ENCODE measurements around the gene CBX7. TPM values are rescaled to one million over a fixed set of nuclear protein-coding genes. Genes with fewer than 3 reads are reported as not detected.
A peak's percentile ranks its signal among the peaks of the same experiment; 100 is the strongest.

CBX7 gene
- polyA plus RNA-seq, 1 experiment, result 2.2 TPM

- DNase-seq (ENCODE audit: low read depth, low spot score), result no peak
- POLR2A ChIA-PET, result no interaction called here
- Histone ChIP-seq H3K27ac (ENCODE audit: low read depth, low read length) (no peak overlapping the region), H3K27me3 (ENCODE audit: control insufficient read depth, insufficient read depth, low read length) (peaks cover 24% of the 10 kb centered on the region), H3K4me3 (ENCODE audit: low read depth, low read length) (no peak overlapping the region), H3K9me3 (ENCODE audit: control insufficient read depth, insufficient read depth, low read length) (no peaks in the 10 kb centered on the region)
- TF ChIP-seq CTCF (IDR thresholded peaks at IDR 0.05; ENCODE audit: low read depth, low read length), result no peak
- CTCF ChIA-PET, result no interaction called here
Measured at GRCh38 chr22:39089928-39090327, 62.6 kb downstream of the CBX7 start.

- H3K27me3 ChIP-seq (ENCODE audit: control insufficient read depth, insufficient read depth, low read length), result peaks cover 24% of the 10 kb centered on the region
- ChIA-PET POLR2A (no interaction called here), CTCF (no interaction called here)
- no peaks in the 10 kb centered on the region for H3K9me3 ChIP-seq (ENCODE audit: control insufficient read depth, insufficient read depth, low read length)
- no peak for DNase-seq (ENCODE audit: low read depth, low spot score)
- H3K4me3 ChIP-seq (ENCODE audit: low read depth, low read length), result no peak overlapping the region
- H3K27ac ChIP-seq (ENCODE audit: low read depth, low read length), result peak overlapping the region; percentile 2
- no peak for TF ChIP-seq CTCF (IDR thresholded peaks at IDR 0.05; ENCODE audit: low read depth, low read length)
Measured at GRCh38 chr22:39088685-39089032, 63.8 kb downstream of the CBX7 start.

- Histone ChIP-seq H3K27me3 (ENCODE audit: control insufficient read depth, insufficient read depth, low read length) (peaks cover 24% of the 10 kb centered on the region), H3K27ac (ENCODE audit: low read depth, low read length) (no peak overlapping the region), H3K4me3 (ENCODE audit: low read depth, low read length) (no peak overlapping the region), H3K9me3 (ENCODE audit: control insufficient read depth, insufficient read depth, low read length) (no peaks in the 10 kb centered on the region)
- ChIA-PET POLR2A (no interaction called here), CTCF (no interaction called here)
- DNase-seq (ENCODE audit: low read depth, low spot score), result no peak
- TF ChIP-seq CTCF (IDR thresholded peaks at IDR 0.05; ENCODE audit: low read depth, low read length), result no peak
Measured at GRCh38 chr22:39087881-39088684, 64.4 kb downstream of the CBX7 start.

GRCh38 chr22:39087098-39087497 is 65.4 kb downstream of the CBX7 start:
- H3K27ac ChIP-seq (ENCODE audit: low read depth, low read length), result no peak overlapping the region
- DNase-seq (ENCODE audit: low read depth, low spot score), result no peak
- POLR2A ChIA-PET, result no interaction called here
- no peak overlapping the region for H3K4me3 ChIP-seq (ENCODE audit: low read depth, low read length)
- peaks cover 16% of the 10 kb centered on the region for H3K27me3 ChIP-seq (ENCODE audit: control insufficient read depth, insufficient read depth, low read length)
- no peak for TF ChIP-seq CTCF (IDR thresholded peaks at IDR 0.05; ENCODE audit: low read depth, low read length)
- no peaks in the 10 kb centered on the region for H3K9me3 ChIP-seq (ENCODE audit: control insufficient read depth, insufficient read depth, low read length)
- CTCF ChIA-PET, result no interaction called here

- H3K27me3 ChIP-seq (ENCODE audit: control insufficient read depth, insufficient read depth, low read length), result peaks cover 5% of the 10 kb centered on the region
- no peaks in the 10 kb centered on the region for H3K9me3 ChIP-seq (ENCODE audit: control insufficient read depth, insufficient read depth, low read length)
- H3K27ac ChIP-seq (ENCODE audit: low read depth, low read length), result no peak overlapping the region
- CTCF ChIA-PET, result no interaction called here
- no peak overlapping the region for H3K4me3 ChIP-seq (ENCODE audit: low read depth, low read length)
- TF ChIP-seq CTCF (IDR thresholded peaks at IDR 0.05; ENCODE audit: low read depth, low read length), result no peak
- POLR2A ChIA-PET, result interaction anchor here (0.6 kb wide), 1 partner anchor 226 kb away, joined by 3 read pairs; no protein-coding TSS in a partner anchor
- no peak for DNase-seq (ENCODE audit: low read depth, low spot score)
Measured at GRCh38 chr22:39084666-39085065, 67.8 kb downstream of the CBX7 start.
